Neutrophil (primary cell): Measurements from ENCODE around the gene MYH15.

Experiments
- H3K27ac ChIP-seq: fragments of 200-600 bp; sonication (generic); 2 replicates; pipeline ENCODE4 v1.5.1; 2016; ENCODE audit warnings: mild to moderate bottlenecking, moderate library complexity
- H3K27me3 ChIP-seq: fragments of 200-600 bp; sonication (generic); 2 replicates; pipeline ENCODE4 v1.6.0; 2016; ENCODE audit warnings: mild to moderate bottlenecking
- H3K36me3 ChIP-seq: fragments of 200-600 bp; sonication (generic); 2 replicates; pipeline ENCODE4 v1.5.1; 2017
- H3K4me1 ChIP-seq, 2 experiments: fragments of 200-600 bp in 1 of 2; sonication (generic) in 1 of 2; 1 replicate in 1 of 2; 2 replicates in 1 of 2; pipeline versions ENCODE4 v1.5.1 to v1.6.1; 2013 to 2016; ENCODE audit warnings: low read depth in 1 of 2, low read length in 1 of 2, mild to moderate bottlenecking in 1 of 2, moderate library complexity in 1 of 2; ENCODE audit not compliant: control insufficient read depth in 1 of 2, insufficient read depth in 1 of 2
- H3K4me3 ChIP-seq, 2 experiments: fragments of 200-600 bp in 1 of 2; sonication (generic) in 1 of 2; 1 replicate in 1 of 2; 2 replicates in 1 of 2; pipeline ENCODE4 v1.5.1; 2013 to 2016; ENCODE audit warnings: low read depth in 1 of 2, low read length in 1 of 2, mild to moderate bottlenecking in 1 of 2, moderate library complexity in 1 of 2
- H3K9me3 ChIP-seq: fragments of 200-600 bp; sonication (generic); 2 replicates; pipeline ENCODE4 v1.5.1; 2016
- CTCF ChIP-seq: fragments of 200-600 bp; sonication (generic); IDR thresholded peaks from 2 replicates; pipeline ENCODE4 v1.5.1; 2016; ENCODE audit warnings: antibody characterized with exemption

Gene MYH15

GRCh38 chr3:108511055-108511454 lies 659 bp upstream of the MYH15 start:
- H3K4me3 ChIP-seq, result no peak overlapping the region
- no peak overlapping the region for H3K27ac ChIP-seq
- H3K4me1 ChIP-seq, result no peaks in the 10 kb centered on the region
- H3K9me3 ChIP-seq, result no peaks in the 10 kb centered on the region
- no peaks in the 10 kb centered on the region for H3K27me3 ChIP-seq
- H3K36me3 ChIP-seq, result no peaks in the 10 kb centered on the region
- no peak for TF ChIP-seq CTCF

GRCh38 chr3:108509871-108510270 lies 525 bp downstream of the MYH15 start:
- H3K27me3 ChIP-seq, result no peaks in the 10 kb centered on the region
- no peak for TF ChIP-seq CTCF

GRCh38 chr3:108509263-108509662 lies 1.1 kb downstream of the MYH15 start:
- H3K27me3 ChIP-seq, result no peaks in the 10 kb centered on the region
- no peak overlapping the region for H3K4me3 ChIP-seq
- H3K36me3 ChIP-seq, result no peaks in the 10 kb centered on the region
- no peaks in the 10 kb centered on the region for H3K4me1 ChIP-seq
- no peak for TF ChIP-seq CTCF
- no peaks in the 10 kb centered on the region for H3K9me3 ChIP-seq
- no peak overlapping the region for H3K27ac ChIP-seq

More at GRCh38 chr3:108509871-108510270, 525 bp downstream of the MYH15 start:
- H3K27ac ChIP-seq, result no peak overlapping the region
- no peaks in the 10 kb centered on the region for H3K4me1 ChIP-seq
- no peaks in the 10 kb centered on the region for H3K9me3 ChIP-seq
- no peaks in the 10 kb centered on the region for H3K36me3 ChIP-seq
- no peak overlapping the region for H3K4me3 ChIP-seq

GRCh38 chr3:108507902-108508301 lies 2.5 kb downstream of the MYH15 start:
- Histone ChIP-seq H3K4me3 (no peak overlapping the region), H3K9me3 (no peaks in the 10 kb centered on the region), H3K27ac (no peak overlapping the region), H3K36me3 (no peaks in the 10 kb centered on the region), H3K4me1 (no peaks in the 10 kb centered on the region), H3K27me3 (no peaks in the 10 kb centered on the region)
- TF ChIP-seq CTCF, result no peak

GRCh38 chr3:108505811-108506210 lies 4.6 kb downstream of the MYH15 start:
- Histone ChIP-seq H3K27me3 (no peaks in the 10 kb centered on the region), H3K9me3 (no peaks in the 10 kb centered on the region)
- TF ChIP-seq CTCF, result no peak

GRCh38 chr3:108503722-108504121 lies 6.7 kb downstream of the MYH15 start:
- Histone ChIP-seq H3K9me3 (no peaks in the 10 kb centered on the region), H3K4me3 (no peak overlapping the region), H3K36me3 (no peaks in the 10 kb centered on the region), H3K27ac (no peak overlapping the region), H3K27me3 (no peaks in the 10 kb centered on the region), H3K4me1 (no peaks in the 10 kb centered on the region)
- TF ChIP-seq CTCF, result no peak

More at GRCh38 chr3:108505811-108506210, 4.6 kb downstream of the MYH15 start:
- Histone ChIP-seq H3K4me3 (no peak overlapping the region), H3K36me3 (no peaks in the 10 kb centered on the region), H3K27ac (no peak overlapping the region), H3K4me1 (no peaks in the 10 kb centered on the region)
